A673 (cell line): ENCODE data around the gene DNAJC2.

ENCODE experiments used
- EZH2 ChIP-seq: fragments of 200-600 bp; sonication (generic); IDR thresholded peaks from 2 replicates; pipeline ENCODE4 v1.6.1; 2017; ENCODE audit warnings: borderline replicate concordance, low read depth, mild to moderate bottlenecking, mixed read lengths, antibody characterized with exemption, low read length; ENCODE audit not compliant: poor library complexity, severe bottlenecking
- TF ChIP-seq, protein P1 (sequence below): fragments of 300-800, 200-600 bp; sonication (generic); conservative IDR thresholded peaks from 2 replicates; pipeline ENCODE4 v1.5.1; 2017; ENCODE audit warnings: low read depth, mild to moderate bottlenecking, antibody characterized with exemption, low read length, moderate library complexity, mixed read lengths

DNA sequence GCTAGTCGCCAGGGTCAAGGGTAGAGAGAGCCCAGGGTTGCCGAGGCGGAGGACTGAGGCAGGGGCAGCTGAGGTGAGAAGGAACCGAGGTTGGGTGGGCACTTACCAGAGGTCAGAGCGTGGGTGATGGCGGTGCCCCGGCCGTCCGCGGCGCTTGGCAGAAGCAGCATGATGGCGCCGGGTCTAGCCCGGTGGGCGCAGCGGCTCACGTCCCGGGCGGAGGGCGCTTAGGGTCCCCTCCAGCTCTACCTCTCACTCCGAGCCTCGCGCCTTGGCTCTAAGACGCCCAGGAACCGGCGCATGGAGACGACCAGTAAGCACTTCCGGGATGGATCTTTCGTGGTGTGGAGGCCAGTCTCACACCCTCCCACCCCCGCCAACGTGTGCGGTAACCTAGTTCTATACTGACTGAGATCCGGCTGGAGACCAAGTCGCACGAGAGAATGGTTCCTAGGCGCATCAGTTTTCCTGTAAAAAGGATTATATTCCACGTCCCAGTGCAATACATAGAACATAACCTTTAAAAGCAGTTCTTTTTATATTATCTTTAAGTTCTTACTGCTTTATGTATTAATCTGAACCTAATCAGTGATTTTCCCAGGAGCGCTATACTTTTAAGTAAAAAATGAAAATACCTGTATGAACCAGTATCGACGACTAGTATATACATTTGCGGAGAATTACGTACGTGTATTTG, at the start of gene DNAJC2:
- TF ChIP-seq EZH2 = no peak
- TF ChIP-seq, protein P1, sequence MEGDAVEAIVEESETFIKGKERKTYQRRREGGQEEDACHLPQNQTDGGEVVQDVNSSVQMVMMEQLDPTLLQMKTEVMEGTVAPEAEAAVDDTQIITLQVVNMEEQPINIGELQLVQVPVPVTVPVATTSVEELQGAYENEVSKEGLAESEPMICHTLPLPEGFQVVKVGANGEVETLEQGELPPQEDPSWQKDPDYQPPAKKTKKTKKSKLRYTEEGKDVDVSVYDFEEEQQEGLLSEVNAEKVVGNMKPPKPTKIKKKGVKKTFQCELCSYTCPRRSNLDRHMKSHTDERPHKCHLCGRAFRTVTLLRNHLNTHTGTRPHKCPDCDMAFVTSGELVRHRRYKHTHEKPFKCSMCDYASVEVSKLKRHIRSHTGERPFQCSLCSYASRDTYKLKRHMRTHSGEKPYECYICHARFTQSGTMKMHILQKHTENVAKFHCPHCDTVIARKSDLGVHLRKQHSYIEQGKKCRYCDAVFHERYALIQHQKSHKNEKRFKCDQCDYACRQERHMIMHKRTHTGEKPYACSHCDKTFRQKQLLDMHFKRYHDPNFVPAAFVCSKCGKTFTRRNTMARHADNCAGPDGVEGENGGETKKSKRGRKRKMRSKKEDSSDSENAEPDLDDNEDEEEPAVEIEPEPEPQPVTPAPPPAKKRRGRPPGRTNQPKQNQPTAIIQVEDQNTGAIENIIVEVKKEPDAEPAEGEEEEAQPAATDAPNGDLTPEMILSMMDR = no peak
